ENCODE results near the gene RAPSN. TPM values are rescaled to one million over a fixed set of nuclear protein-coding genes. Genes with fewer than 3 reads are reported as not detected.

RAPSN gene
- total RNA-seq, 6 donors from 2014 or later: 0.30 to 1.1 (median 1.0) TPM; not detected in 3

GRCh38 chr11:47415091-47415854 lies 33.7 kb downstream of the RAPSN start:
- ATAC-seq (ENCODE audit: low FRiP score in 2 of 2) (no peak), DNase-seq (peak in 1 of 2 donors; percentile 61)
- TF ChIP-seq EP300 (IDR thresholded peaks at IDR 0.05): no peak
- TF ChIP-seq POLR2A (IDR thresholded peaks at IDR 0.05): no peak
- no peak for TF ChIP-seq POLR2AphosphoS5 (IDR thresholded peaks at IDR 0.05)
- no peak for TF ChIP-seq CTCF (IDR thresholded peaks at IDR 0.05)
- Histone ChIP-seq H3K4me1 (peaks cover 30 to 55% (median 36%) of the 10 kb centered on the region in 4 donors), H3K4me3 (no peak overlapping the region), H3K27ac (peak overlapping the region; percentile 79 to 90 (median 86)), H3K36me3 (peaks cover 12 to 93% (median 59%) of the 10 kb centered on the region in 4 donors), H3K9me3 (no peaks in the 10 kb centered on the region), H3K27me3 (no peaks in the 10 kb centered on the region)
- WGBS, 2 donors: 86 to 93% methylated on average over 24 to 28 of the region's 31 CpGs

GRCh38 chr11:47414685-47415070 lies 34.3 kb downstream of the RAPSN start:
- 90 to 95% methylated on average over 6 to 14 of the region's 19 CpGs for WGBS, 2 donors
- Histone ChIP-seq H3K9me3 (no peaks in the 10 kb centered on the region), H3K27ac (peak overlapping the region; percentile 68 to 90 (median 80)), H3K4me1 (peaks cover 36 to 61% (median 41%) of the 10 kb centered on the region in 4 donors), H3K27me3 (no peaks in the 10 kb centered on the region), H3K36me3 (peaks cover 6 to 91% (median 53%) of the 10 kb centered on the region in 4 donors), H3K4me3 (no peak overlapping the region)
- DNase-seq: peak in 1 of 2 donors; percentile 79
- ATAC-seq (ENCODE audit: low FRiP score in 2 of 2): no peak
- TF ChIP-seq POLR2AphosphoS5 (IDR thresholded peaks at IDR 0.05) (no peak), CTCF (IDR thresholded peaks at IDR 0.05) (no peak), POLR2A (IDR thresholded peaks at IDR 0.05) (no peak), EP300 (IDR thresholded peaks at IDR 0.05) (no peak)

GRCh38 chr11:47413908-47414684 lies 34.8 kb downstream of the RAPSN start:
- no peaks in the 10 kb centered on the region for H3K9me3 ChIP-seq
- peak; percentile 74 to 76 for TF ChIP-seq POLR2AphosphoS5 (IDR thresholded peaks at IDR 0.05)
- TF ChIP-seq POLR2A (IDR thresholded peaks at IDR 0.05): no peak
- TF ChIP-seq EP300 (IDR thresholded peaks at IDR 0.05): peak in 1 of 4 donors; percentile 33
- TF ChIP-seq CTCF (IDR thresholded peaks at IDR 0.05): no peak
- H3K36me3 ChIP-seq: peaks cover 4 to 85% (median 48%) of the 10 kb centered on the region in 4 donors
- H3K4me1 ChIP-seq: peaks cover 42 to 67% (median 47%) of the 10 kb centered on the region in 4 donors
- DNase-seq: peak in 1 of 2 donors; percentile 76
- WGBS, 2 donors: 82 to 87% methylated on average over 11 to 16 of the region's 16 CpGs
- no peaks in the 10 kb centered on the region for H3K27me3 ChIP-seq
- H3K4me3 ChIP-seq: no peak overlapping the region
- peak in 1 of 2 donors; percentile 44 for ATAC-seq (ENCODE audit: low FRiP score in 2 of 2)
- peak overlapping the region; percentile 68 to 90 (median 80) for H3K27ac ChIP-seq

GRCh38 chr11:47413351-47413750 lies 35.6 kb downstream of the RAPSN start:
- Histone ChIP-seq H3K27me3 (no peaks in the 10 kb centered on the region), H3K4me1 (peaks cover 42 to 71% (median 51%) of the 10 kb centered on the region in 4 donors), H3K9me3 (no peaks in the 10 kb centered on the region), H3K4me3 (no peak overlapping the region), H3K27ac (peak overlapping the region; percentile 40 to 79 (median 58)), H3K36me3 (peaks cover 0 to 78% (median 41%) of the 10 kb centered on the region in 4 donors)
- WGBS, 2 donors: 82 to 86% methylated on average over 8 to 13 of the region's 13 CpGs
- DNase-seq: peak in 1 of 2 donors; percentile 64
- no peak for ATAC-seq (ENCODE audit: low FRiP score in 2 of 2)
- TF ChIP-seq POLR2AphosphoS5 (IDR thresholded peaks at IDR 0.05) (no peak), EP300 (IDR thresholded peaks at IDR 0.05) (no peak), CTCF (IDR thresholded peaks at IDR 0.05) (no peak), POLR2A (IDR thresholded peaks at IDR 0.05) (no peak)

Data from upper lobe of left lung (tissue), 6 donors.